Stimulated activated naive B cell treated with anti-CD40 and anti-IgM and Interleukin-4, amounts not matched to agents 10 μg/mL and 1 μg/mL and 100 μg/mL, for 72 hours (primary cell): ENCODE results near the gene PRLR.
A peak's percentile ranks its signal among the peaks of the same experiment; 100 is the strongest.
"Not testable (repeated sequence)": the region's sequence is repeated elsewhere in the genome, so short reads cannot be mapped to it uniquely, and the experiment has no call there.

ENCODE experiments used
- ATAC-seq, 2 donors: fragments of 150-1000 bp; cut with Tn5 transposase; replicated peaks; 2 replicates each; pipeline ENCODE4 v1.10.0; 2021; ENCODE audit warnings: moderate library complexity in 1 of 2
- DNase-seq: peaks from one replicate; pipeline ENCODE4 v3.0.0; 2021
- H3K27ac Mint-ChIP-seq: one replicate; pipeline ENCODE4 v1.8.0; 2022; ENCODE audit warnings: mild to moderate bottlenecking, mixed read lengths
- H3K27me3 Mint-ChIP-seq, 2 donors: one replicate each; pipeline ENCODE4 v1.8.0; 2022; ENCODE audit warnings: mixed read lengths in 2 of 2
- H3K36me3 Mint-ChIP-seq, 2 donors: one replicate each; pipeline ENCODE4 v1.8.0; 2022; ENCODE audit warnings: mixed read lengths in 2 of 2, mild to moderate bottlenecking in 1 of 2
- H3K4me1 Mint-ChIP-seq, 2 donors: one replicate each; pipeline ENCODE4 v1.8.0; 2022; ENCODE audit warnings: mixed read lengths in 2 of 2, mild to moderate bottlenecking in 1 of 2
- H3K4me3 Mint-ChIP-seq, 2 donors: one replicate each; pipeline ENCODE4 v1.8.0; 2022; ENCODE audit warnings: mild to moderate bottlenecking in 2 of 2, mixed read lengths in 2 of 2, moderate library complexity in 1 of 2
- H3K9me3 Mint-ChIP-seq, 2 donors: one replicate each; pipeline ENCODE4 v1.8.0; 2022; ENCODE audit warnings: mixed read lengths in 2 of 2, mild to moderate bottlenecking in 1 of 2

The PRLR gene

GRCh38 chr5:35198075-35198474, 32.2 kb downstream of the PRLR start:
- Mint-ChIP-seq H3K9me3 (no peaks in the 10 kb centered on the region), H3K36me3 (no peaks in the 10 kb centered on the region), H3K27ac (no peak overlapping the region), H3K4me3 (no peak overlapping the region), H3K4me1 (peaks cover 19 to 23% of the 10 kb centered on the region in 2 donors), H3K27me3 (peaks cover 6 to 8% of the 10 kb centered on the region in 2 donors)
- no peak for DNase-seq
- no peak for ATAC-seq

GRCh38 chr5:35197351-35197750, 32.9 kb downstream of the PRLR start:
- H3K27me3 Mint-ChIP-seq: peaks cover 4 to 7% of the 10 kb centered on the region in 2 donors
- ATAC-seq (no peak), DNase-seq (no peak)
- H3K4me1 Mint-ChIP-seq: peaks cover 20 to 23% of the 10 kb centered on the region in 2 donors
- no peaks in the 10 kb centered on the region for H3K9me3 Mint-ChIP-seq
- no peaks in the 10 kb centered on the region for H3K36me3 Mint-ChIP-seq
- no peak overlapping the region for H3K27ac Mint-ChIP-seq
- no peak overlapping the region for H3K4me3 Mint-ChIP-seq

- DNase-seq: no peak
- peaks cover 22 to 23% of the 10 kb centered on the region in 2 donors for H3K4me1 Mint-ChIP-seq
- no peaks in the 10 kb centered on the region for H3K36me3 Mint-ChIP-seq
- no peak for ATAC-seq
- H3K4me3 Mint-ChIP-seq: peak overlapping the region in 1 of 2 donors; percentile 60
- no peaks in the 10 kb centered on the region for H3K9me3 Mint-ChIP-seq
- peaks cover 0 to 3% of the 10 kb centered on the region in 2 donors for H3K27me3 Mint-ChIP-seq
- H3K27ac Mint-ChIP-seq: peak overlapping the region; percentile 15
These were observed 34.8 kb downstream of the PRLR start for GRCh38 chr5:35195472-35195852.

- Mint-ChIP-seq H3K36me3 (no peaks in the 10 kb centered on the region), H3K4me1 (peaks cover 22 to 23% of the 10 kb centered on the region in 2 donors), H3K27me3 (no peaks in the 10 kb centered on the region), H3K4me3 (peak overlapping the region; percentile 25 to 60), H3K27ac (peak overlapping the region; percentile 15), H3K9me3 (no peaks in the 10 kb centered on the region)
- ATAC-seq: peak; percentile 97
- DNase-seq: no peak
These were observed 35.4 kb downstream of the PRLR start for GRCh38 chr5:35194635-35195471.

GRCh38 chr5:35192506-35192905, 37.8 kb downstream of the PRLR start:
- no peak for DNase-seq
- no peak for ATAC-seq
- peaks cover 2 to 4% of the 10 kb centered on the region in 2 donors for H3K27me3 Mint-ChIP-seq
- H3K36me3 Mint-ChIP-seq: no peaks in the 10 kb centered on the region
- H3K27ac Mint-ChIP-seq: no peak overlapping the region
- H3K4me1 Mint-ChIP-seq: peaks cover 22 to 23% of the 10 kb centered on the region in 2 donors
- H3K4me3 Mint-ChIP-seq: no peak overlapping the region
- H3K9me3 Mint-ChIP-seq: no peaks in the 10 kb centered on the region

- not testable (repeated sequence) for DNase-seq, H3K4me3 Mint-ChIP-seq, H3K36me3 Mint-ChIP-seq, H3K27ac Mint-ChIP-seq, H3K9me3 Mint-ChIP-seq, H3K27me3 Mint-ChIP-seq, ATAC-seq
- peaks cover 15% of the 10 kb centered on the region in 2 donors for H3K4me1 Mint-ChIP-seq
These were observed 40.5 kb downstream of the PRLR start for GRCh38 chr5:35189801-35190200.

GRCh38 chr5:35188031-35188457, 42.2 kb downstream of the PRLR start:
- H3K4me1 Mint-ChIP-seq: peaks cover 0 to 6% of the 10 kb centered on the region in 2 donors
- no peaks in the 10 kb centered on the region for H3K9me3 Mint-ChIP-seq
- no peak for DNase-seq
- no peak overlapping the region for H3K4me3 Mint-ChIP-seq
- no peaks in the 10 kb centered on the region for H3K36me3 Mint-ChIP-seq
- H3K27ac Mint-ChIP-seq: no peak overlapping the region
- H3K27me3 Mint-ChIP-seq: peaks cover 6 to 7% of the 10 kb centered on the region in 2 donors
- ATAC-seq: no peak

- not testable (repeated sequence) for H3K9me3 Mint-ChIP-seq, ATAC-seq, H3K36me3 Mint-ChIP-seq, H3K27ac Mint-ChIP-seq, H3K27me3 Mint-ChIP-seq, H3K4me1 Mint-ChIP-seq, DNase-seq, H3K4me3 Mint-ChIP-seq
These were observed 42.7 kb downstream of the PRLR start for GRCh38 chr5:35187621-35188020.

- ATAC-seq: no peak
- H3K9me3 Mint-ChIP-seq: no peaks in the 10 kb centered on the region
- H3K4me3 Mint-ChIP-seq: no peak overlapping the region
- H3K27ac Mint-ChIP-seq: no peak overlapping the region
- H3K36me3 Mint-ChIP-seq: no peaks in the 10 kb centered on the region
- peaks cover 0 to 4% of the 10 kb centered on the region in 2 donors for H3K4me1 Mint-ChIP-seq
- DNase-seq: no peak
- H3K27me3 Mint-ChIP-seq: peaks cover 6 to 7% of the 10 kb centered on the region in 2 donors
These were observed 43.5 kb downstream of the PRLR start for GRCh38 chr5:35186749-35187148.

- peaks cover 0 to 2% of the 10 kb centered on the region in 2 donors for H3K4me1 Mint-ChIP-seq
- H3K4me3 Mint-ChIP-seq: no peak overlapping the region
- no peaks in the 10 kb centered on the region for H3K9me3 Mint-ChIP-seq
- ATAC-seq: no peak
- H3K27me3 Mint-ChIP-seq: peaks cover 6 to 7% of the 10 kb centered on the region in 2 donors
- no peak overlapping the region for H3K27ac Mint-ChIP-seq
- DNase-seq: no peak
- H3K36me3 Mint-ChIP-seq: no peaks in the 10 kb centered on the region
These were observed 44.8 kb downstream of the PRLR start for GRCh38 chr5:35185518-35185917.

- Mint-ChIP-seq H3K36me3 (no peaks in the 10 kb centered on the region), H3K27ac (no peak overlapping the region), H3K4me1 (peaks cover 0 to 2% of the 10 kb centered on the region in 2 donors), H3K4me3 (no peak overlapping the region), H3K27me3 (peaks cover 3 to 6% of the 10 kb centered on the region in 2 donors), H3K9me3 (no peaks in the 10 kb centered on the region)
- DNase-seq (no peak), ATAC-seq (no peak)
These were observed 46.7 kb downstream of the PRLR start for GRCh38 chr5:35183556-35183955.

GRCh38 chr5:35182910-35183535, 47.3 kb downstream of the PRLR start:
- no peak for DNase-seq
- ATAC-seq: peak; percentile 65 to 69
- Mint-ChIP-seq H3K27ac (no peak overlapping the region), H3K36me3 (no peaks in the 10 kb centered on the region), H3K27me3 (peaks cover 3 to 6% of the 10 kb centered on the region in 2 donors), H3K4me1 (peaks cover 0 to 2% of the 10 kb centered on the region in 2 donors), H3K4me3 (no peak overlapping the region), H3K9me3 (no peaks in the 10 kb centered on the region)

- Mint-ChIP-seq H3K4me1 (peaks cover 0 to 2% of the 10 kb centered on the region in 2 donors), H3K27me3 (peaks cover 3% of the 10 kb centered on the region in 2 donors), H3K9me3 (no peaks in the 10 kb centered on the region), H3K36me3 (no peaks in the 10 kb centered on the region), H3K27ac (no peak overlapping the region), H3K4me3 (no peak overlapping the region)
- ATAC-seq: no peak
- no peak for DNase-seq
These were observed 47.8 kb downstream of the PRLR start for GRCh38 chr5:35182486-35182885.

- Mint-ChIP-seq H3K4me1 (peaks cover 0 to 2% of the 10 kb centered on the region in 2 donors), H3K4me3 (no peak overlapping the region), H3K9me3 (peaks cover 1 to 3% of the 10 kb centered on the region in 2 donors), H3K27ac (no peak overlapping the region), H3K27me3 (no peaks in the 10 kb centered on the region), H3K36me3 (no peaks in the 10 kb centered on the region)
- no peak for DNase-seq
- no peak for ATAC-seq
These were observed 50.2 kb downstream of the PRLR start for GRCh38 chr5:35180046-35180445.

- H3K4me3 Mint-ChIP-seq: no peak overlapping the region
- peaks cover 0 to 5% of the 10 kb centered on the region in 2 donors for H3K4me1 Mint-ChIP-seq
- no peak overlapping the region for H3K27ac Mint-ChIP-seq
- no peak for DNase-seq
- no peaks in the 10 kb centered on the region for H3K36me3 Mint-ChIP-seq
- no peaks in the 10 kb centered on the region for H3K27me3 Mint-ChIP-seq
- H3K9me3 Mint-ChIP-seq: peaks cover 1 to 3% of the 10 kb centered on the region in 2 donors
- ATAC-seq: no peak
These were observed 52.5 kb downstream of the PRLR start for GRCh38 chr5:35177783-35178182.
